Activated B cell treated with CpG ODN at 0.5 μM for 24 hours (primary cell): ENCODE data around the gene SLITRK3. TPM values are rescaled to one million over a fixed set of nuclear protein-coding genes. Genes with fewer than 3 reads are reported as not detected.

Experiments
- ATAC-seq: fragments of 200-7000 bp; cut with Tn5 transposase; one replicate; pipeline ENCODE4 v1.10.0; 2021; ENCODE audit warnings: low read depth, mild to moderate bottlenecking, moderate library complexity
- CTCF ChIA-PET: fragments of 350-600 bp; sonication (Branson Sonifier 250); formaldehyde crosslinking; loops from one replicate; lab custom pipeline; 2021; ENCODE audit warnings: antibody characterized with exemption; lab: Charles Lee
- POLR2A ChIA-PET: fragments of 350-600 bp; sonication (Branson Sonifier 250); formaldehyde crosslinking; loops from one replicate; lab custom pipeline; 2021; ENCODE audit warnings: antibody characterized with exemption; lab: Charles Lee
- DNase-seq: peaks from one replicate; pipeline ENCODE4 v3.0.0; 2022
- H3K27ac Mint-ChIP-seq: one replicate; pipeline ENCODE4 v1.8.0; 2020; ENCODE audit warnings: mixed read lengths
- H3K27me3 Mint-ChIP-seq: one replicate; pipeline ENCODE4 v1.8.0; 2021; ENCODE audit warnings: mixed read lengths
- H3K36me3 Mint-ChIP-seq: one replicate; pipeline ENCODE4 v1.8.0; 2021; ENCODE audit warnings: low read depth, mixed read lengths
- H3K4me1 Mint-ChIP-seq: one replicate; pipeline ENCODE4 v1.8.0; 2021; ENCODE audit warnings: mixed read lengths
- H3K4me3 Mint-ChIP-seq: one replicate; pipeline ENCODE4 v1.8.0; 2020; ENCODE audit warnings: mild to moderate bottlenecking, mixed read lengths
- H3K9me3 Mint-ChIP-seq: one replicate; pipeline ENCODE4 v1.8.0; 2020; ENCODE audit warnings: mixed read lengths
- intact Hi-C: fragments of 100-400 bp; cut with micrococcal nuclease; formaldehyde crosslinking; loops from one replicate; pipeline ENCODE4 v1.15.1; 2024
- total RNA-seq: library from RNA; stranded (reverse); gene quantifications from 2 replicates; pipeline ENCODE4 v1.2.3, GENCODE V29; 2022
- TF ChIP-seq, protein P1 (sequence below): fragments of 200-600 bp; IDR thresholded peaks from one replicate; pipeline ENCODE4 v1.8.0; 2022; ENCODE audit warnings: antibody characterized with exemption, mild to moderate bottlenecking

The SLITRK3 gene, protein sequence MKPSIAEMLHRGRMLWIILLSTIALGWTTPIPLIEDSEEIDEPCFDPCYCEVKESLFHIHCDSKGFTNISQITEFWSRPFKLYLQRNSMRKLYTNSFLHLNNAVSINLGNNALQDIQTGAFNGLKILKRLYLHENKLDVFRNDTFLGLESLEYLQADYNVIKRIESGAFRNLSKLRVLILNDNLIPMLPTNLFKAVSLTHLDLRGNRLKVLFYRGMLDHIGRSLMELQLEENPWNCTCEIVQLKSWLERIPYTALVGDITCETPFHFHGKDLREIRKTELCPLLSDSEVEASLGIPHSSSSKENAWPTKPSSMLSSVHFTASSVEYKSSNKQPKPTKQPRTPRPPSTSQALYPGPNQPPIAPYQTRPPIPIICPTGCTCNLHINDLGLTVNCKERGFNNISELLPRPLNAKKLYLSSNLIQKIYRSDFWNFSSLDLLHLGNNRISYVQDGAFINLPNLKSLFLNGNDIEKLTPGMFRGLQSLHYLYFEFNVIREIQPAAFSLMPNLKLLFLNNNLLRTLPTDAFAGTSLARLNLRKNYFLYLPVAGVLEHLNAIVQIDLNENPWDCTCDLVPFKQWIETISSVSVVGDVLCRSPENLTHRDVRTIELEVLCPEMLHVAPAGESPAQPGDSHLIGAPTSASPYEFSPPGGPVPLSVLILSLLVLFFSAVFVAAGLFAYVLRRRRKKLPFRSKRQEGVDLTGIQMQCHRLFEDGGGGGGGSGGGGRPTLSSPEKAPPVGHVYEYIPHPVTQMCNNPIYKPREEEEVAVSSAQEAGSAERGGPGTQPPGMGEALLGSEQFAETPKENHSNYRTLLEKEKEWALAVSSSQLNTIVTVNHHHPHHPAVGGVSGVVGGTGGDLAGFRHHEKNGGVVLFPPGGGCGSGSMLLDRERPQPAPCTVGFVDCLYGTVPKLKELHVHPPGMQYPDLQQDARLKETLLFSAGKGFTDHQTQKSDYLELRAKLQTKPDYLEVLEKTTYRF
- total RNA-seq: not detected in 2 replicates

DNA sequence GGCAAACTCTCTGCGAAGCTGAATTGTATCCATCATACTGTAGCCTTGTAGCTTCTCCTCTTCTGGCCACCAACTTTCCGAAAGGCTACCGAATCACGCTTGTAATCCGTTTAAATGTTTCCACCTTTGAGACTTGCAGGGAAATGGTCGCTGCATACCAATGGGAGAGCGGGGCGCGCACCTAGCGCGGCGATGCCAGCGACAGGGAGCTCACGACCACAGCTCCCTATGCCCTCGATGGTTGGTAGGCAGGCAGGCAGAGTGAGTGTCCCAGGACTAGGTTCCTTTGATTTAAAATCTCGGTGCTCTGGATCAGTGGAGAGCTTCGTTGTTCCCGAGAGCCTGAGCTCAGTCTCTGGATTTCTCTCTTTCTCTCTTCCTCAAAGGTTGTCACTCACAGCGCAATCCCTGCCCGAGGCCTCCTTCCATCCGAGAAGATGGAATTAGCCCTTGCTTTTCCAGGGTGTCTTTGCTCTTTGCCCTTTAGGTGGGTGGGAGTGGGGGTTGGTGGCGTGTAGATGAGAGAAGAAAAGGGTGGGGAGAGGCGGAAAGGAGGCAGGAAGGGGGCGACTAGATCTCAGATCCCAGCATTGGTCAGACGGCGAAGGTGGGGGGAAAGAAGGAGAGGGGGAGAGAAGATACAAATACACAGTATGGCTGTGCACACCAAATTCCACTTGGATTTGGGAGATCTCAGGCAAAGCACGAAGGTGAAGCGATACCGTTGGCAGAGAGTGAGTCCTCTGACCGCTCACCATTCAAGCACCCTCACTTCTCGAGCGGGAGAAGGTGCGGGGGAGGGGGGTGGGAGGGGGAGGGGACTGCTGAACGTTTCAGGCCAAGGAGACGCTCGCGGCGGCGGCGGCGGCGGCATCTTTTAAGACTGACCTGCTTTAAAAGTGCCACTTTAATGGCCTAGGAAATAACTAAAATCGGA, at the start of gene SLITRK3:
SLITRK3 (minus strand) TSS at position 745 of the 937 bp plus-strand sequence. CDS start 5,554 bp downstream, outside the sequence.
- Mint-ChIP-seq H3K36me3 (no peaks in the 10 kb centered on the region), H3K27ac (no peak within 1 kb of the TSS), H3K27me3 (peaks cover 42% of the 10 kb centered on the region), H3K4me3 (no peak within 1 kb of the TSS), H3K9me3 (no peaks in the 10 kb centered on the region), H3K4me1 (peaks cover 7% of the 10 kb centered on the region)
- TF ChIP-seq, protein P1, sequence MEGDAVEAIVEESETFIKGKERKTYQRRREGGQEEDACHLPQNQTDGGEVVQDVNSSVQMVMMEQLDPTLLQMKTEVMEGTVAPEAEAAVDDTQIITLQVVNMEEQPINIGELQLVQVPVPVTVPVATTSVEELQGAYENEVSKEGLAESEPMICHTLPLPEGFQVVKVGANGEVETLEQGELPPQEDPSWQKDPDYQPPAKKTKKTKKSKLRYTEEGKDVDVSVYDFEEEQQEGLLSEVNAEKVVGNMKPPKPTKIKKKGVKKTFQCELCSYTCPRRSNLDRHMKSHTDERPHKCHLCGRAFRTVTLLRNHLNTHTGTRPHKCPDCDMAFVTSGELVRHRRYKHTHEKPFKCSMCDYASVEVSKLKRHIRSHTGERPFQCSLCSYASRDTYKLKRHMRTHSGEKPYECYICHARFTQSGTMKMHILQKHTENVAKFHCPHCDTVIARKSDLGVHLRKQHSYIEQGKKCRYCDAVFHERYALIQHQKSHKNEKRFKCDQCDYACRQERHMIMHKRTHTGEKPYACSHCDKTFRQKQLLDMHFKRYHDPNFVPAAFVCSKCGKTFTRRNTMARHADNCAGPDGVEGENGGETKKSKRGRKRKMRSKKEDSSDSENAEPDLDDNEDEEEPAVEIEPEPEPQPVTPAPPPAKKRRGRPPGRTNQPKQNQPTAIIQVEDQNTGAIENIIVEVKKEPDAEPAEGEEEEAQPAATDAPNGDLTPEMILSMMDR: no peak
- CTCF ChIA-PET: interaction anchor here (2.3 kb wide), 1 partner anchor 11 kb away, joined by 6 read pairs; no protein-coding TSS in a partner anchor
- intact Hi-C loops: no loop called here
- ATAC-seq (no peak), DNase-seq (no peak)
- POLR2A ChIA-PET: no interaction called here

- no peak for ATAC-seq
- POLR2A ChIA-PET: no interaction called here
- peaks cover 3% of the 10 kb centered on the region for H3K9me3 Mint-ChIP-seq
Measured at GRCh38 chr3:165243597-165243996, 47.4 kb upstream of the SLITRK3 start.

DNA sequence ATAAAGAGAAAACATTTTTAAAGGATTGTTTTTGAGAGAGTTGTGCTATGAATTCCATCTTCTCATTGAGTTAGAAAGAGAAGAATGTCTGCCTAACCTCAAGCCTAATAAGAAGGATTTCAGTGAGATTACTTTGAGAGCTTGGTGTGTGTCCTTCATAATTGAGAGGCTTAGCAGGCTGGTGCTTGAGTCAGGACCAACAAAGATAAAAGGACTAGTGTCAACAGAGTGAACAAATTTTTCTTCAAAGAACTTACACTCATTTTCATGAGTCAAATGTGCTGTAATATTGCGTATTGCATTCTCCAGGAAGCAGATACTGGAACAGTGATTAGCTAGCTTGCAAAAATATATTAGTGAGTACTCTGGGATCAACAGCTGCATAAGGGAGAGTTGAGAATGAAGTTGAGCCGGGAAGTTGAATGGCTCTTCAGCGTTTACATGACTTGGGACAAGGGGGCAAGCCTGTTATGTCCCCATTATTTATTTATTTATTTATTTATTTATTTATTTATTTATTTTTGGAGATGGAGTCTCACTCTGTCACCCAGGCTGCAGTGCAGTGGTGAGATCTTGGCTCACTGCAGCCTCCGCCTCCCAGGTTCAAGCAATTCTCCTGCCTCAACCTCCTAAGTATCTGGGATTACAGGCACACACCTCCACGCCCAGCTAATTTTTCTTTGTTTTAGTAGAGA, 37.5 kb upstream of the SLITRK3 start:
- no peak for ATAC-seq
- no peak overlapping the region for H3K27ac Mint-ChIP-seq

More at GRCh38 chr3:165243597-165243996, 47.4 kb upstream of the SLITRK3 start:
- no peak for DNase-seq
- Mint-ChIP-seq H3K36me3 (no peaks in the 10 kb centered on the region), H3K4me3 (no peak overlapping the region), H3K4me1 (no peaks in the 10 kb centered on the region), H3K27ac (no peak overlapping the region), H3K27me3 (no peaks in the 10 kb centered on the region)
- TF ChIP-seq, protein P1: no peak
- CTCF ChIA-PET: no interaction called here
- intact Hi-C loops: no loop called here

GRCh38 chr3:165225604-165226003, 29.4 kb upstream of the SLITRK3 start:
- TF ChIP-seq, protein P1: no peak

More for the DNA sequence above, 37.5 kb upstream of the SLITRK3 start:
- Mint-ChIP-seq H3K36me3 (no peaks in the 10 kb centered on the region), H3K4me1 (no peaks in the 10 kb centered on the region), H3K4me3 (no peak overlapping the region), H3K9me3 (peaks cover 4% of the 10 kb centered on the region), H3K27me3 (no peaks in the 10 kb centered on the region)
- intact Hi-C loops: no loop called here
- ChIA-PET CTCF (no interaction called here), POLR2A (no interaction called here)
- DNase-seq: no peak
- TF ChIP-seq, protein P1: no peak

More at GRCh38 chr3:165225604-165226003, 29.4 kb upstream of the SLITRK3 start:
- intact Hi-C loops: no loop called here
- CTCF ChIA-PET: no interaction called here
- DNase-seq (no peak), ATAC-seq (no peak)
- H3K4me3 Mint-ChIP-seq: no peak overlapping the region
- no peaks in the 10 kb centered on the region for H3K36me3 Mint-ChIP-seq
- H3K9me3 Mint-ChIP-seq: peaks cover 8% of the 10 kb centered on the region
- POLR2A ChIA-PET: no interaction called here
- no peaks in the 10 kb centered on the region for H3K4me1 Mint-ChIP-seq
- H3K27ac Mint-ChIP-seq: no peak overlapping the region
- no peaks in the 10 kb centered on the region for H3K27me3 Mint-ChIP-seq
